ENCODE measurements around the gene MTHFR.

GRCh38 chr1:11784256-11784992 lies 21.3 kb downstream of the MTHFR start:
- TF ChIP-seq, protein P1, sequence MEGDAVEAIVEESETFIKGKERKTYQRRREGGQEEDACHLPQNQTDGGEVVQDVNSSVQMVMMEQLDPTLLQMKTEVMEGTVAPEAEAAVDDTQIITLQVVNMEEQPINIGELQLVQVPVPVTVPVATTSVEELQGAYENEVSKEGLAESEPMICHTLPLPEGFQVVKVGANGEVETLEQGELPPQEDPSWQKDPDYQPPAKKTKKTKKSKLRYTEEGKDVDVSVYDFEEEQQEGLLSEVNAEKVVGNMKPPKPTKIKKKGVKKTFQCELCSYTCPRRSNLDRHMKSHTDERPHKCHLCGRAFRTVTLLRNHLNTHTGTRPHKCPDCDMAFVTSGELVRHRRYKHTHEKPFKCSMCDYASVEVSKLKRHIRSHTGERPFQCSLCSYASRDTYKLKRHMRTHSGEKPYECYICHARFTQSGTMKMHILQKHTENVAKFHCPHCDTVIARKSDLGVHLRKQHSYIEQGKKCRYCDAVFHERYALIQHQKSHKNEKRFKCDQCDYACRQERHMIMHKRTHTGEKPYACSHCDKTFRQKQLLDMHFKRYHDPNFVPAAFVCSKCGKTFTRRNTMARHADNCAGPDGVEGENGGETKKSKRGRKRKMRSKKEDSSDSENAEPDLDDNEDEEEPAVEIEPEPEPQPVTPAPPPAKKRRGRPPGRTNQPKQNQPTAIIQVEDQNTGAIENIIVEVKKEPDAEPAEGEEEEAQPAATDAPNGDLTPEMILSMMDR (IDR thresholded peaks at IDR 0.05; ENCODE audit: low read length) = no peak
- TF ChIP-seq EZH2 (IDR thresholded peaks at IDR 0.05; ENCODE audit: borderline replicate concordance, low read length) = no peak
